A549 (cell line): Measurements from ENCODE around the gene THBS2. TPM values are rescaled to one million over a fixed set of nuclear protein-coding genes. Genes with fewer than 3 reads are reported as not detected.

Experiments used
- ATAC-seq, 2 experiments: fragments of 200-7000 bp in 1 of 2; fragments of >200 bp in 1 of 2; cut with Nextera tagmentation in 1 of 2; cut with Tn5 transposase in 1 of 2; 3 replicates each; pipeline versions ENCODE4 v1.8.0 to v1.9.1; 2018 to 2020; ENCODE audit warnings: mild to moderate bottlenecking in 1 of 2, moderate library complexity in 1 of 2
- CTCF ChIA-PET: fragments of 300-600 bp; sonication (Branson Sonifier 250); formaldehyde crosslinking; extraction: SDS; loops from one replicate; lab custom pipeline; 2021; ENCODE audit warnings: antibody characterized with exemption, inconsistent platforms; lab: Yijun Ruan, JAX
- POLR2A ChIA-PET: fragments of 350-600 bp; formaldehyde crosslinking; extraction: SDS; loops from one replicate; lab custom pipeline; 2021; ENCODE audit warnings: antibody characterized with exemption, inconsistent platforms; lab: Yijun Ruan, JAX
- DNase-seq, 2 experiments: peaks; one replicate each; pipeline versions ENCODE4 v3.0.0 to v3.0.0-alpha.2; 2011 to 2016; ENCODE audit warnings: low read depth in 1 of 2, low spot score in 1 of 2
- FAIRE-seq: peaks from 2 replicates; lab custom pipeline; 2011; peaks lifted over from hg19 to GRCh38; lab: Jason Lieb, UNC
- H3K27ac ChIP-seq, 2 experiments: fragments of >200 bp; sonication (Bioruptor Twin); formaldehyde crosslinking; 3 replicates each; pipeline ENCODE4 v1.5.1; 2016 to 2017
- H3K4me1 ChIP-seq: fragments of >200 bp; sonication (Bioruptor Twin); formaldehyde crosslinking; 3 replicates; pipeline ENCODE4 v1.6.1; 2016
- H3K4me2 ChIP-seq: fragments of >200 bp; sonication (Bioruptor Twin); formaldehyde crosslinking; 3 replicates; pipeline ENCODE4 v1.6.1; 2016
- H3K4me3 ChIP-seq: fragments of >200 bp; sonication (Bioruptor Twin); formaldehyde crosslinking; 3 replicates; pipeline ENCODE4 v1.5.1; 2016
- H3K9me3 ChIP-seq: fragments of >200 bp; sonication (Bioruptor Twin); formaldehyde crosslinking; 3 replicates; pipeline ENCODE4 v1.6.1; 2016
- ATOH8 ChIP-seq: fragments of 250-450 bp; sonication (Bioruptor Pico); IDR thresholded peaks from 2 replicates; pipeline ENCODE4 v1.5.0; 2020; ENCODE audit warnings: low read depth, mild to moderate bottlenecking, moderate library complexity
- BCL3 ChIP-seq: fragments of >200 bp; sonication (Bioruptor Twin); formaldehyde crosslinking; IDR thresholded peaks from 3 replicates; pipeline ENCODE4 v1.6.1; 2016
- BHLHE40 ChIP-seq: IDR thresholded peaks from 2 replicates; pipeline ENCODE4 v1.6.1; 2012; ENCODE audit warnings: low read depth, low read length, inconsistent platforms
- CBX8 ChIP-seq: fragments of 200-600 bp; sonication (generic); IDR thresholded peaks from 2 replicates; pipeline ENCODE4 v1.6.1; 2016
- E2F6 ChIP-seq: IDR thresholded peaks from 2 replicates; pipeline ENCODE4 v1.6.1; 2012; ENCODE audit warnings: low read depth, borderline replicate concordance
- EHMT2 ChIP-seq: fragments of 200-600 bp; sonication (generic); IDR thresholded peaks from 2 replicates; pipeline ENCODE4 v1.6.1; 2016; ENCODE audit warnings: antibody characterized with exemption, low read depth, mild to moderate bottlenecking, moderate library complexity
- ELK1 ChIP-seq: fragments of 150-350 bp; IDR thresholded peaks from 2 replicates; pipeline ENCODE4 v1.6.1; 2014; ENCODE audit warnings: low read depth, mild to moderate bottlenecking, low read length
- EP300 ChIP-seq, 2 experiments: fragments of >200 bp; sonication (Bioruptor Twin); formaldehyde crosslinking; IDR thresholded peaks; 2 replicates in 1 of 2; 3 replicates in 1 of 2; pipeline ENCODE4 v1.6.1; 2016 to 2017
- FOXS1 ChIP-seq: fragments of 250-450 bp; sonication (Bioruptor Pico); IDR thresholded peaks from 2 replicates; pipeline ENCODE4 v1.5.0; 2020; ENCODE audit warnings: mild to moderate bottlenecking, moderate library complexity
- HEYL ChIP-seq: fragments of 250-450 bp; sonication (Bioruptor Pico); IDR thresholded peaks from 2 replicates; pipeline ENCODE4 v1.8.0; 2021; ENCODE audit warnings: mild to moderate bottlenecking, moderate library complexity
- HMGXB4 ChIP-seq: fragments of 250-450 bp; sonication (Bioruptor Pico); IDR thresholded peaks from 2 replicates; pipeline ENCODE4 v1.5.0; 2021; ENCODE audit warnings: mild to moderate bottlenecking, moderate library complexity, borderline replicate concordance
- KDM5A ChIP-seq: fragments of 200-600 bp; sonication (generic); IDR thresholded peaks from 2 replicates; pipeline ENCODE4 v1.6.1; 2016; ENCODE audit warnings: antibody characterized with exemption, mild to moderate bottlenecking
- MAX ChIP-seq: IDR thresholded peaks from 2 replicates; pipeline ENCODE4 v1.6.1; 2012
- MAZ ChIP-seq: fragments of 150-350 bp; IDR thresholded peaks from 2 replicates; pipeline ENCODE4 v1.6.1; 2014; ENCODE audit warnings: antibody characterized with exemption, low read depth, low read length, borderline replicate concordance
- MYC ChIP-seq: IDR thresholded peaks from 2 replicates; pipeline ENCODE4 v1.6.1; 2012; ENCODE audit warnings: mild to moderate bottlenecking, inconsistent platforms, low read length, improper control_type of control experiment, borderline replicate concordance
- NFE2L2 ChIP-seq: fragments of 150-350 bp; conservative IDR thresholded peaks from 2 replicates; pipeline ENCODE4 v1.6.1; 2014; ENCODE audit warnings: low read length
- PBX3 ChIP-seq: IDR thresholded peaks from 2 replicates; pipeline ENCODE4 v1.6.1; 2012
- PHF8 ChIP-seq: fragments of 200-600 bp; sonication (generic); IDR thresholded peaks from 2 replicates; pipeline ENCODE4 v1.6.1; 2016; ENCODE audit warnings: low read depth, mild to moderate bottlenecking, antibody characterized with exemption, moderate library complexity, borderline replicate concordance
- RARB ChIP-seq: fragments of 250-450 bp; sonication (Bioruptor Pico); IDR thresholded peaks from 2 replicates; pipeline ENCODE4 v1.8.0; 2021; ENCODE audit warnings: mild to moderate bottlenecking, moderate library complexity
- RFX5 ChIP-seq: fragments of 450-650 bp; IDR thresholded peaks from 2 replicates; pipeline ENCODE4 v1.7.1; 2014; ENCODE audit warnings: antibody characterized with exemption, mild to moderate bottlenecking, moderate library complexity
- RNF2 ChIP-seq: fragments of 200-600 bp; sonication (generic); IDR thresholded peaks from 2 replicates; pipeline ENCODE4 v1.6.1; 2016; ENCODE audit warnings: low read depth, mild to moderate bottlenecking, antibody characterized with exemption, moderate library complexity, borderline replicate concordance
- SMC3 ChIP-seq: fragments of >200 bp; sonication (Bioruptor Twin); formaldehyde crosslinking; IDR thresholded peaks from 3 replicates; pipeline ENCODE4 v1.6.1; 2018; ENCODE audit warnings: inconsistent platforms
- WGBS: methylation state at CpG from one replicate; pipeline ENCODE4 v1.1.6; 2017; ENCODE audit errors: missing lambda C conversion rate; 5-methylcytosine and 5-hydroxymethylcytosine counted together
- polyA plus RNA-seq, 4 experiments: library from polyadenylated mRNA; depleted of rRNA in 3 of 4; stranded (reverse); fragments of >200 nt; fragmentation: RNase III in 1 of 4; extraction: RNeasy Plus Mini Kit Qiagen cat#74134 plus additional on column Dnase treatment in 1 of 4; gene quantifications; 2 replicates in 3 of 4; 3 replicates in 1 of 4; pipeline ENCODE4 v1.2.3, GENCODE V29; 2011 to 2017

Gene THBS2
- polyA plus RNA-seq, 2 of the 4 experiments (the other 2 are of a cell fraction), result 0.01 to 0.06 TPM

- no peak for FAIRE-seq
- CTCF ChIA-PET, result interaction anchor here (0.7 kb wide), 1 partner anchor 11 kb away, joined by 3 read pairs; no protein-coding TSS in a partner anchor
- no peak for TF ChIP-seq ATOH8
- no peak for TF ChIP-seq BHLHE40
- no peak for TF ChIP-seq PHF8
- no peak for TF ChIP-seq BCL3
- no peak for TF ChIP-seq KDM5A
- no peak for TF ChIP-seq EP300 (IDR thresholded peaks at IDR 0.05)
- no peak for TF ChIP-seq RFX5
- TF ChIP-seq MAX, result no peak
- no peak for TF ChIP-seq CBX8
- TF ChIP-seq MAZ, result no peak
- TF ChIP-seq RARB, result no peak
- no peak for TF ChIP-seq SMC3
- no peak for TF ChIP-seq EHMT2
- TF ChIP-seq, all 56 proteins: peak for 0
- Histone ChIP-seq H3K4me3 (no peak overlapping the region), H3K9me3 (no peaks in the 10 kb centered on the region), H3K27ac (no peak overlapping the region), H3K4me1 (no peaks in the 10 kb centered on the region), H3K4me2 (no peak overlapping the region)
- WGBS, result 79% methylated on average over 10 of the region's 15 CpGs
- POLR2A ChIA-PET, result interaction anchor here (0.5 kb wide), 1 partner anchor 31 kb away, joined by 5 read pairs; no protein-coding TSS in a partner anchor
- no peak for DNase-seq
- ATAC-seq, result no peak
Measured at GRCh38 chr6:169244684-169245383, 8.8 kb downstream of the THBS2 start.

- no peaks in the 10 kb centered on the region for H3K9me3 ChIP-seq
- FAIRE-seq (no peak), ATAC-seq (no peak), DNase-seq (no peak)
- no peaks in the 10 kb centered on the region for H3K4me1 ChIP-seq
- CTCF ChIA-PET, result no interaction called here
- no peak overlapping the region for H3K4me3 ChIP-seq
- TF ChIP-seq KDM5A (no peak), HMGXB4 (CRISPR knock-in tag) (no peak), MYC (no peak), RNF2 (no peak), CBX8 (no peak), NFE2L2 (no peak), PBX3 (no peak), FOXS1 (no peak), MAZ (no peak), HEYL (CRISPR knock-in tag) (no peak), RFX5 (no peak), E2F6 (no peak), ELK1 (no peak)
- no peak overlapping the region for H3K4me2 ChIP-seq
- H3K27ac ChIP-seq, result no peak overlapping the region
- POLR2A ChIA-PET, result no interaction called here
- WGBS, result 67% methylated on average over 1 of the region's 1 CpG
Measured at GRCh38 chr6:169243661-169244060, 10.0 kb downstream of the THBS2 start.
